NT2/D1 (cell line): ENCODE data around the gene SEMA3C.

Experiments used
- SUZ12 ChIP-seq: IDR thresholded peaks from 2 replicates; pipeline ENCODE4 v1.6.1; 2011; ENCODE audit not compliant: insufficient read length, insufficient read depth; ENCODE audit errors: extremely low read depth
- YY1 ChIP-seq: IDR thresholded peaks from 2 replicates; pipeline ENCODE4 v1.6.1; 2011; ENCODE audit not compliant: insufficient read length, insufficient read depth
- ZNF274 ChIP-seq: IDR thresholded peaks from 2 replicates; pipeline ENCODE4 v1.6.1; 2011; ENCODE audit warnings: mild to moderate bottlenecking, low read depth, low read length

DNA sequence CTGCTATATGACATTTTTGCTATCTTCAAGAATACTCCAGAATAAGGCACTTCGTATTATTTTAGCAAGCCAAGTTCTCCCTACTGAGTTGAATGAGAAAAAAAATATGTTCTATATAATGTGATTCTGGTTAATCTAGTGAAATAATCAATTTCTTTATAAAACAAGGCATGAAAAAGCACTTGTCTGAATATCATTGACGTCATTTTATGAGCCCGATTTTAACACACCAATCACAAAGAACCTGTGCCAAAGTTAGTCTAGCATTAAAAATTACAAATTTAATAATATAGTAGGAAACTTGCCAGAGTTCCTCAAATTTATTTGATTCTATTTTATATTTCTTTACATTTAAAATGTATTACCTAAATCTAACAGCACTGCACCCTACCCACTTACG is 155.1 kb downstream of the SEMA3C start:
- TF ChIP-seq SUZ12 = no peak
- no peak for TF ChIP-seq YY1
- no peak for TF ChIP-seq ZNF274
